Ascending aorta (tissue), 1 donor: ENCODE results near the gene C17orf78. TPM values are rescaled to one million over a fixed set of nuclear protein-coding genes. Genes with fewer than 3 reads are reported as not detected.

Source experiments
- total RNA-seq: library from RNA; depleted of rRNA; stranded (reverse); fragments of >200 nt; gene quantifications from one replicate; pipeline ENCODE4 v1.1.0, GENCODE V29; 2016

C17orf78 gene
- total RNA-seq, 1 donor from 2014 or later: not detected

Other genes starting within 250 kb of the C17orf78 start
- 69.0 TPM for gene ACACA, start 30.9 kb downstream of the C17orf78 start, total RNA-seq
- gene TADA2A, start 30.9 kb downstream of the C17orf78 start, total RNA-seq: 7.7 TPM
- 4.6 TPM for gene DUSP14, start 113.9 kb downstream of the C17orf78 start, total RNA-seq
- gene SYNRG, start 233.4 kb downstream of the C17orf78 start, total RNA-seq: 47.1 TPM